GM23338 (cell line): ENCODE data around the gene THRB. TPM values are rescaled to one million over a fixed set of nuclear protein-coding genes. Genes with fewer than 3 reads are reported as not detected.

ENCODE experiments used
- ATAC-seq: fragments of 200-7000 bp; cut with Tn5 transposase; 3 replicates; pipeline ENCODE4 v1.9.1; 2020
- DNase-seq: peaks from one replicate; pipeline ENCODE4 v3.0.0-alpha.2; 2015; ENCODE audit warnings: low spot score
- H2AFZ ChIP-seq: fragments of 200-600 bp; sonication (generic); 2 replicates; pipeline ENCODE4 v1.8.0; 2016; ENCODE audit warnings: antibody characterized with exemption, mild to moderate bottlenecking, moderate library complexity
- H3F3A ChIP-seq: fragments of 200-600 bp; sonication (generic); replicated peaks from 2 replicates; pipeline ENCODE4 v1.8.0; 2017; ENCODE audit warnings: antibody characterized with exemption, mixed run types, low read depth
- H3K27ac ChIP-seq: fragments of 200-600 bp; sonication (generic); 2 replicates; pipeline ENCODE4 v1.6.1; 2016; ENCODE audit warnings: low read depth
- H3K27me3 ChIP-seq: fragments of 200-600 bp; sonication (generic); 2 replicates; pipeline ENCODE4 v1.8.0; 2016; ENCODE audit warnings: mild to moderate bottlenecking, mixed run types, moderate library complexity; ENCODE audit not compliant: insufficient read depth
- H3K36me3 ChIP-seq: fragments of 200-600 bp; sonication (generic); 2 replicates; pipeline ENCODE4 v1.8.0; 2016; ENCODE audit warnings: mild to moderate bottlenecking; ENCODE audit not compliant: insufficient read depth
- H3K4me1 ChIP-seq: fragments of 200-600 bp; sonication (generic); 2 replicates; pipeline ENCODE4 v1.8.0; 2016; ENCODE audit warnings: mild to moderate bottlenecking, moderate library complexity; ENCODE audit not compliant: insufficient read depth
- H3K4me2 ChIP-seq: fragments of 200-600 bp; sonication (generic); 2 replicates; pipeline ENCODE4 v1.7.1; 2017; ENCODE audit warnings: mixed run types
- H3K4me3 ChIP-seq: fragments of 200-600 bp; sonication (generic); 2 replicates; pipeline ENCODE4 v1.6.1; 2016; ENCODE audit warnings: mixed run types
- H3K79me2 ChIP-seq: fragments of 200-600 bp; sonication (generic); replicated peaks from 2 replicates; pipeline ENCODE4 v1.8.0; 2017; ENCODE audit warnings: mild to moderate bottlenecking; ENCODE audit not compliant: insufficient read depth
- H3K9me2 ChIP-seq: fragments of 200-600 bp; sonication (generic); 2 replicates; pipeline ENCODE4 v1.8.0; 2017; ENCODE audit not compliant: insufficient read depth
- H4K20me1 ChIP-seq: fragments of 200-600 bp; sonication (generic); replicated peaks from 2 replicates; pipeline ENCODE4 v1.8.0; 2017; ENCODE audit warnings: mild to moderate bottlenecking; ENCODE audit not compliant: insufficient read depth
- H3K27ac Mint-ChIP-seq: 2 replicates; pipeline ENCODE4 v1.8.0; 2020; ENCODE audit warnings: inconsistent platforms, mild to moderate bottlenecking, moderate library complexity, mixed read lengths
- H3K27me3 Mint-ChIP-seq: 3 replicates; pipeline ENCODE4 v1.8.0; 2022; ENCODE audit warnings: low read depth, mild to moderate bottlenecking, moderate library complexity, mixed read lengths, inconsistent platforms; ENCODE audit not compliant: insufficient read depth, poor library complexity
- H3K36me3 Mint-ChIP-seq: 3 replicates; pipeline ENCODE4 v1.8.0; 2021; ENCODE audit warnings: low read depth, mild to moderate bottlenecking, inconsistent platforms, moderate library complexity, mixed read lengths
- H3K4me1 Mint-ChIP-seq: 3 replicates; pipeline ENCODE4 v1.8.0; 2020; ENCODE audit warnings: mild to moderate bottlenecking, inconsistent platforms, mixed read lengths
- H3K4me3 Mint-ChIP-seq: 3 replicates; pipeline ENCODE4 v1.8.0; 2021; ENCODE audit warnings: moderate library complexity, mild to moderate bottlenecking, inconsistent platforms, mixed read lengths
- H3K9me3 Mint-ChIP-seq: 3 replicates; pipeline ENCODE4 v1.8.0; 2020; ENCODE audit warnings: moderate library complexity, mild to moderate bottlenecking, inconsistent platforms, mixed read lengths
- CTCF ChIP-seq, 2 experiments: fragments of 200-600 bp in 1 of 2; sonication (generic) in 1 of 2; conservative IDR thresholded peaks; 2 replicates each; pipeline versions ENCODE4 v1.5.1 to v1.6.1; 2016 to 2017; ENCODE audit warnings: antibody characterized with exemption in 2 of 2, low read depth in 2 of 2, mild to moderate bottlenecking in 2 of 2, moderate library complexity in 1 of 2
- ETS1 ChIP-seq: IDR thresholded peaks from 2 replicates; pipeline ENCODE4 v1.6.1; 2016; ENCODE audit warnings: antibody characterized with exemption
- NANOG ChIP-seq: IDR thresholded peaks from 2 replicates; pipeline ENCODE4 v1.6.1; 2016; ENCODE audit warnings: antibody characterized with exemption, borderline replicate concordance
- REST ChIP-seq: IDR thresholded peaks from one replicate; pipeline ENCODE4 v1.6.1; 2018; ENCODE audit warnings: antibody characterized with exemption; ENCODE audit not compliant: unreplicated experiment
- ZNF114 ChIP-seq: fragments of 250-450 bp; sonication (Bioruptor Pico); IDR thresholded peaks from 2 replicates; pipeline ENCODE4 v1.5.0; 2020; ENCODE audit warnings: mild to moderate bottlenecking, moderate library complexity
- ZNF331 ChIP-seq: fragments of 250-450 bp; sonication (Bioruptor Pico); IDR thresholded peaks from 2 replicates; pipeline ENCODE4 v1.5.0; 2020; ENCODE audit warnings: low read depth, mild to moderate bottlenecking, moderate library complexity
- ZNF462 ChIP-seq: fragments of 250-450 bp; sonication (Bioruptor Pico); IDR thresholded peaks from 2 replicates; pipeline ENCODE4 v1.5.0; 2020; ENCODE audit warnings: mild to moderate bottlenecking, moderate library complexity
- polyA plus RNA-seq: library from polyadenylated mRNA; unstranded; fragments of >200 nt; fragmentation: Nextera tagmentation; extraction: Ambion mirVana; gene quantifications from 2 replicates; pipeline ENCODE4 v1.2.1, GENCODE V29; 2016
- total RNA-seq: library from RNA; depleted of rRNA; stranded (reverse); fragments of >200 nt; shearing (Covaris generic); gene quantifications from 2 replicates; pipeline ENCODE4 v1.2.3, GENCODE V29; 2014

The THRB gene
- total and polyA plus RNA-seq, 2 experiments from 2014 or later: 1.7 to 3.2 TPM

GRCh38 chr3:24349367-24350019 is 145.2 kb downstream of the THRB start (continued):
- TF ChIP-seq REST (no peak), CTCF (conservative IDR thresholded peaks at IDR 0.05; ENCODE audit: low read depth in 2 of 2) (no peak)

GRCh38 chr3:24348348-24348747 is 146.3 kb downstream of the THRB start:
- Mint-ChIP-seq H3K4me3 (no peak overlapping the region), H3K27ac (no peak overlapping the region), H3K36me3 (no peaks in the 10 kb centered on the region), H3K9me3 (no peaks in the 10 kb centered on the region), H3K27me3 (no peaks in the 10 kb centered on the region), H3K4me1 (peaks cover 6% of the 10 kb centered on the region; the same call in 2 of the 3 replicates)
- H3K4me2 ChIP-seq: no peak overlapping the region
- H3K27me3 ChIP-seq: no peaks in the 10 kb centered on the region
- no peaks in the 10 kb centered on the region for H3K79me2 ChIP-seq
- H3K36me3 ChIP-seq: no peaks in the 10 kb centered on the region
- ATAC-seq (peak; percentile 60), DNase-seq (peak; percentile 13)
- no peak overlapping the region for H3K4me3 ChIP-seq
- H2AFZ ChIP-seq: peak overlapping the region; percentile 4; the same call in 1 of the 2 replicates
- no peaks in the 10 kb centered on the region for H4K20me1 ChIP-seq
- no peak overlapping the region for H3K27ac ChIP-seq
- H3F3A ChIP-seq: no peaks in the 10 kb centered on the region
- H3K9me2 ChIP-seq: no peaks in the 10 kb centered on the region
- no peaks in the 10 kb centered on the region for H3K4me1 ChIP-seq
- no peak for TF ChIP-seq ZNF331 (CRISPR knock-in tag)
- TF ChIP-seq ZNF114 (CRISPR knock-in tag): no peak
- TF ChIP-seq ETS1: no peak
- TF ChIP-seq ZNF462 (CRISPR knock-in tag): no peak
- TF ChIP-seq REST: no peak
- no peak for TF ChIP-seq NANOG
